Measurements from ENCODE around the gene FPR1. TPM values are rescaled to one million over a fixed set of nuclear protein-coding genes. Genes with fewer than 3 reads are reported as not detected.

FPR1 gene
- total RNA-seq, 4 donors from 2014 or later: 1.7 to 36.9 (median 6.4) TPM

DNA sequence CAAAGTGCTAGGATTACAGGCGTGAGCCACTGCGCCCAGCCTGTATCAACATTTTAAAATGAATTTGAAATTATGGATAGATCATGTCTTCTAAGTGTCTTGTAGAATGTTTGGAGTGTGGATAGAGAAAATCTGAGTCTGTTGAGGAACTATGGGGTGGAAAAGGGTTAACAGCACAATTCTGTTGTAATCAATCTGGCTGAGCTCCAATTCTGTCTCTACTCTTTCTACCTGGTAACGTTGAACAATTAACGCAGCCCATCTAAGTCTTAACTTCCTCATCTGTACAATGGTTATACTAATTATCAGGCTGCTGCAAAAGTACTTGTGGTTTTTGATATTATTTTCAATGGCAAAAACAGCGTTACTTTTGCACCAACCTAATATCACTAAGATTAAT is 13.4 kb upstream of the FPR1 start:
- TF ChIP-seq, protein P1, sequence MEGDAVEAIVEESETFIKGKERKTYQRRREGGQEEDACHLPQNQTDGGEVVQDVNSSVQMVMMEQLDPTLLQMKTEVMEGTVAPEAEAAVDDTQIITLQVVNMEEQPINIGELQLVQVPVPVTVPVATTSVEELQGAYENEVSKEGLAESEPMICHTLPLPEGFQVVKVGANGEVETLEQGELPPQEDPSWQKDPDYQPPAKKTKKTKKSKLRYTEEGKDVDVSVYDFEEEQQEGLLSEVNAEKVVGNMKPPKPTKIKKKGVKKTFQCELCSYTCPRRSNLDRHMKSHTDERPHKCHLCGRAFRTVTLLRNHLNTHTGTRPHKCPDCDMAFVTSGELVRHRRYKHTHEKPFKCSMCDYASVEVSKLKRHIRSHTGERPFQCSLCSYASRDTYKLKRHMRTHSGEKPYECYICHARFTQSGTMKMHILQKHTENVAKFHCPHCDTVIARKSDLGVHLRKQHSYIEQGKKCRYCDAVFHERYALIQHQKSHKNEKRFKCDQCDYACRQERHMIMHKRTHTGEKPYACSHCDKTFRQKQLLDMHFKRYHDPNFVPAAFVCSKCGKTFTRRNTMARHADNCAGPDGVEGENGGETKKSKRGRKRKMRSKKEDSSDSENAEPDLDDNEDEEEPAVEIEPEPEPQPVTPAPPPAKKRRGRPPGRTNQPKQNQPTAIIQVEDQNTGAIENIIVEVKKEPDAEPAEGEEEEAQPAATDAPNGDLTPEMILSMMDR (IDR thresholded peaks at IDR 0.05): no peak
- no peak for TF ChIP-seq EP300 (IDR thresholded peaks at IDR 0.05)
- TF ChIP-seq POLR2A (IDR thresholded peaks at IDR 0.05): no peak
- 48 to 52% methylated on average over 5 of the region's 5 CpGs for WGBS, 2 donors
- DNase-seq (ENCODE audit: low spot score in 2 of 2): no peak
- no peaks in the 10 kb centered on the region for H3K27me3 ChIP-seq
- H3K4me1 ChIP-seq: no peaks in the 10 kb centered on the region
- H3K36me3 ChIP-seq: no peaks in the 10 kb centered on the region
- H3K9me3 ChIP-seq: no peaks in the 10 kb centered on the region
- no peak overlapping the region for H3K27ac ChIP-seq
- H3K4me3 ChIP-seq: no peak overlapping the region

DNA sequence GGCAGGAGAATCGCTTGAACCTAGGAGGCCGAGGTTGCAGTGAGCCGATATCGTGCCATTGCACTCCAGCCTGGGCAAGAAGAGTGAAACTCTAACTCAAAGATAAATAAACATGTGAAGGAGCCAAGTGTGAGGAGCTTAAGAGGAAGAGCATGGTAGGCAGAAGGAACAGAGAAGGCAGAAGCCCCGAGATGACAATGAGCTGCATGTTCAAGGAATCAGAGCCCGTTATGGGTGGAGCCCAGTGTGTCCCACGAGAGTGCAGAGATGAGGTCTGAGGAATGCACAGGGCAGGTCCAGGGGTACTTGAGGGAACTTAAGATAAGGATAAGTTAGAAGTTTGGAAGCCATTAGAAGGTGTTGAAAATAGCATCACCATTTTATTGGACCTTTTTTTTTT is 10.0 kb upstream of the FPR1 start:
- no peak overlapping the region for H3K4me3 ChIP-seq
- WGBS, 2 donors: 81 to 83% methylated on average over 7 of the region's 7 CpGs
- no peaks in the 10 kb centered on the region for H3K36me3 ChIP-seq
- no peak overlapping the region for H3K27ac ChIP-seq
- no peak for TF ChIP-seq EP300 (IDR thresholded peaks at IDR 0.05)
- no peak for TF ChIP-seq POLR2A (IDR thresholded peaks at IDR 0.05)
- TF ChIP-seq, protein P1 (IDR thresholded peaks at IDR 0.05): no peak
- H3K4me1 ChIP-seq: no peaks in the 10 kb centered on the region
- no peaks in the 10 kb centered on the region for H3K27me3 ChIP-seq
- DNase-seq (ENCODE audit: low spot score in 2 of 2): no peak
- H3K9me3 ChIP-seq: no peaks in the 10 kb centered on the region

DNA sequence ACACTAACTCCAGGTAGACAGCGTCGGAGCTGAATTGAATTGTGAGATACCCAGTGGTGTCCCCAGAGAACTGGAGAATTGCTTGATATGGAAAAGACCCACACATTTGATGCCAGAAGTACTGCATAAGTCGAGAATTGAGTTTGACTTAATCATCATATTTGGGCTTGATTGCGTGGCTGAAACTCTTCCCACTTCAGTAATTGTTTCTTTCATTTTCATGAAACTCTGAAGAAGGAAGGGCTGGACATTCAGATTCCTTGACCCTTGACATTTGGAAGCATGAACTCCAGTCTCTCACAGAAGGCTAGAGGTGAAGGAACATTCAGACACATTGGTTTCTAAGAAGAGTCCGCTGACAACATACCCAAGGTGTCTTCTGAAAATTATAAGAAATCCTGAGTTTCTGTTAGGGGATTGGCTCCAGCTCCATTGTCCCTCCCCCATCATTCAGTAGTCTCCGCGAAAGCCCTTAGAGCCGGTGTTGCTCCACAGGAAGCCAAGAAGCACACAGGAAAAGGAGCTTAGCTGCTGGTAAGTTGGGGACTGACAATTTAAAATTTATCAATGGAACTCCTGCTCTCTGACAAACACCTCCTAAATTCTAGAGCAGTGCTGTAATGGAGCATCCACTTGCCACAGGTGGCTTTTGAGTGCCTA is 9.1 kb upstream of the FPR1 start, which contains the start of gene FPR2:
TSS of gene FPR2 (plus strand) at position 484 of the 660 bp plus-strand sequence. CDS start 7,479 bp downstream, outside the sequence.
- 47 to 50% methylated on average over 8 of the region's 8 CpGs for WGBS, 2 donors
- Histone ChIP-seq H3K27me3 (no peaks in the 10 kb centered on the region), H3K36me3 (no peaks in the 10 kb centered on the region), H3K4me1 (no peaks in the 10 kb centered on the region), H3K4me3 (no peak within 1 kb of the TSS), H3K27ac (no peak within 1 kb of the TSS), H3K9me3 (no peaks in the 10 kb centered on the region)
- TF ChIP-seq EP300 (IDR thresholded peaks at IDR 0.05) (no peak), POLR2A (IDR thresholded peaks at IDR 0.05) (no peak)
- TF ChIP-seq, protein P1 (IDR thresholded peaks at IDR 0.05): no peak
- no peak for DNase-seq (ENCODE audit: low spot score in 2 of 2)

DNA sequence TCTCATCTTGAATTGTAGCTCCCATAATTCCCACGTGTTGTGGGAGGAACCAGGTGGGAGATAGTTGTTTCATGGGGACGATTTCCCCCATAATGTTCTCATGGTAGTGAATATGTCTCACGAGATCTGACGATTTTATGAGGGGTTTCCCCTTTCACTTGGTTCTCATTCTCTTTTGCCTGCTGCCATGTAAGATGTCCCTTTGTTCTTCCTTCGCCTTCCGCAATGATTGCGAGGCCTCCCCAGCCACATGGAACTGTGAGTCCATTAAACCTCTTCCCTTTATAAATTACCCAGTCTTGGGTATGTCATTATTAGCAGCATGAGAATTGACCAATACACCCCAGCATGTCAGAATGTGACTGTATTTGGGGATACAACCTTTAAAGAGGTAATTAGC is 3.9 kb upstream of the FPR1 start:
- Histone ChIP-seq H3K9me3 (no peaks in the 10 kb centered on the region), H3K36me3 (no peaks in the 10 kb centered on the region), H3K4me3 (no peak overlapping the region), H3K27me3 (no peaks in the 10 kb centered on the region), H3K27ac (no peak overlapping the region), H3K4me1 (no peaks in the 10 kb centered on the region)
- no peak for DNase-seq (ENCODE audit: low spot score in 2 of 2)
- no peak for TF ChIP-seq EP300 (IDR thresholded peaks at IDR 0.05)
- 76 to 87% methylated on average over 7 of the region's 7 CpGs for WGBS, 2 donors

DNA sequence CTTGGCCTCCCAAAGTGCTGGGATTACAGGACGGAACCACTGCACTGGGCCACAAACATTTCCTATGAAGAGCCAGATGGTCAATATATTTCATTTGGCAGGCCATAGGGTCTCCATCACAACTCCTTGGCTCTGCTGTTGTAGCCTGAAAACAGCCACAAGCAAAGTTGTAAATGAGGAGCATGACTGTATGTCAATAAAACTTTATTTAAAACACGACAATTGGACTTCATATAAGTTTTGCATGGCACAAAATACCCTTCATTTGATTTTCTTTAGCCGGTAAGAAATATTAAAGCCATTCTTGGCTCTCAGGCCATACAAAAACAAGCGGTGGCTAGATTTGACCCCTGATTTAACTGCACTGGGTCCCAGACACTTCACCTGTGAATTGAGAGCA is 3.1 kb upstream of the FPR1 start:
- H3K27me3 ChIP-seq: no peaks in the 10 kb centered on the region
- no peaks in the 10 kb centered on the region for H3K4me1 ChIP-seq
- H3K36me3 ChIP-seq: no peaks in the 10 kb centered on the region
- no peak for DNase-seq (ENCODE audit: low spot score in 2 of 2)
- H3K9me3 ChIP-seq: no peaks in the 10 kb centered on the region
- WGBS, 2 donors: 79 to 80% methylated on average over 4 of the region's 4 CpGs
- no peak overlapping the region for H3K4me3 ChIP-seq
- TF ChIP-seq EP300 (IDR thresholded peaks at IDR 0.05) (no peak), POLR2A (IDR thresholded peaks at IDR 0.05) (no peak)
- TF ChIP-seq, protein P1 (IDR thresholded peaks at IDR 0.05): no peak
- H3K27ac ChIP-seq: peak overlapping the region in 1 of 4 donors; percentile 34

Measured in tibial nerve (tissue), 4 donors.